Prostate gland (tissue), 2 donors: Measurements from ENCODE around the gene STRN3. TPM values are rescaled to one million over a fixed set of nuclear protein-coding genes. Genes with fewer than 3 reads are reported as not detected.

Source experiments
- DNase-seq: peaks from one replicate; pipeline ENCODE4 v3.0.0-alpha.2; 2019; ENCODE audit warnings: low spot score
- H3K27ac ChIP-seq, 2 donors: fragments of 200-600 bp; sonication (generic); 2 replicates each; pipeline ENCODE4 v1.5.1; 2017 to 2019
- H3K27me3 ChIP-seq: fragments of 200-600 bp; sonication (generic); replicated peaks from 2 replicates; pipeline ENCODE4 v1.5.1; 2019; ENCODE audit not compliant: insufficient read depth
- H3K36me3 ChIP-seq, 2 donors: fragments of 200-600 bp; sonication (generic); 1 replicate in 1 of 2; 2 replicates in 1 of 2; pipeline versions ENCODE4 v1.5.1 to v1.8.1; 2017 to 2019
- H3K4me1 ChIP-seq: fragments of 200-600 bp; sonication (generic); replicated peaks from 2 replicates; pipeline ENCODE4 v1.5.1; 2019
- H3K4me3 ChIP-seq, 2 donors: fragments of 200-600 bp; sonication (generic); 2 replicates each; pipeline ENCODE4 v1.5.1; 2017 to 2019
- H3K9me3 ChIP-seq: fragments of 200-600 bp; sonication (generic); 2 replicates; pipeline ENCODE4 v1.5.1; 2017
- POLR2A ChIP-seq: fragments of 450-650 bp; IDR thresholded peaks from one replicate; pipeline ENCODE4 v1.6.1; 2016; ENCODE audit warnings: antibody characterized with exemption, mild to moderate bottlenecking
- POLR2AphosphoS5 ChIP-seq: sonication (generic); formaldehyde crosslinking; IDR thresholded peaks from one replicate; pipeline ENCODE4 v1.6.1; 2017; ENCODE audit warnings: antibody characterized with exemption
- WGBS: methylation state at CpG from one replicate; pipeline ENCODE4 v1.1.5; 2018; 5-methylcytosine and 5-hydroxymethylcytosine counted together
- intact Hi-C: fragments of 100-400 bp; cut with DNase I; formaldehyde crosslinking; loops from one replicate; pipeline ENCODE4 v1.14.2; 2022
- total RNA-seq, 2 donors: library from RNA; depleted of rRNA; stranded (reverse); fragments of >200 nt; gene quantifications; one replicate each; pipeline ENCODE4 v1.1.0, GENCODE V29; 2016
- TF ChIP-seq, protein P1 (sequence below), 4 experiments: fragments of 200-600 bp in 2 of 4; fragments of 450-650 bp in 2 of 4; sonication (generic) in 2 of 4; IDR thresholded peaks; 1 replicate in 3 of 4; 2 replicates in 1 of 4; pipeline ENCODE4 v1.5.1; 2016 to 2019; ENCODE audit warnings: antibody characterized with exemption in 4 of 4, mild to moderate bottlenecking in 2 of 4, moderate library complexity in 2 of 4

The STRN3 gene
- total RNA-seq, 2 donors from 2014 or later = 25.6 to 40.5 TPM

DNA sequence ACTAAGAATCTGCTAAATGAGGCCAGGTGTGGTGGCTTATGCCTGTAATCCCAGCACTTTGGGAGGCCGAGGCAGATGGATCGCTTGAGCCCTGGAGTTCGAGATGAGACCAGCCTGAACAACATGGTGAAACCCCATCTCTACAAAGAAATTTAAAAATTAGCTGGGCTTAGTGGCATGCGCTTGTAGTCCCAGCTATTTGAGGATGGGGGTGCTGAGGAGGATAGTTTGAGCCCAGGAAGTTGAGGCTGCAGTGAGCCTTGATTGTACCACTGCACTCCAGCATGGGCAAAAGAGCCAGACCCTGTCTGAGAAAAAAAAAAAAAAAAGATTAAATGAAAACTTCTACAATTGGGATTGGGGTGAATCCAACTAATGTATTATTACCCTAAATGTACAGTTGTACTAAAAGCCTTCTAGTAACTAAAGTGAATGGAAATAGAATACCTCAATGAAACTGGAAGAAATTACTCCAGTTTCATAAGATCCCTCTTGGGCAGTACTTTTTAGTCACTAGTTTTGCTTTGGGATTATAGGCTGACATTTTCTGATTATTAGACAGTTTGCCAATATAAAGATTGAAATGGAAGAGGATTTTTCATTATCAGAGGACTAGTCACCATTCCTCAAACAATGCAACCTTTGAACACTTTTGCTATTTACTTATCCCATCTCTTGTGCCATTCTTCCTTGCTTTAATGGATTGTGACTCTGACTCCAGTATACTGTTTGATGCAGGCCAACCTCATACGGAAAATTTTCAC lies 137.5 kb downstream of the STRN3 start:
- Histone ChIP-seq H3K27me3 (no peaks in the 10 kb centered on the region), H3K36me3 (no peaks in the 10 kb centered on the region), H3K27ac (no peak overlapping the region), H3K9me3 (no peaks in the 10 kb centered on the region), H3K4me1 (no peaks in the 10 kb centered on the region), H3K4me3 (no peak overlapping the region)
- intact Hi-C loops = no loop called here
- 98% methylated on average over 5 of the region's 5 CpGs for WGBS
- TF ChIP-seq POLR2AphosphoS5 (no peak), POLR2A (no peak)
- TF ChIP-seq, protein P1, sequence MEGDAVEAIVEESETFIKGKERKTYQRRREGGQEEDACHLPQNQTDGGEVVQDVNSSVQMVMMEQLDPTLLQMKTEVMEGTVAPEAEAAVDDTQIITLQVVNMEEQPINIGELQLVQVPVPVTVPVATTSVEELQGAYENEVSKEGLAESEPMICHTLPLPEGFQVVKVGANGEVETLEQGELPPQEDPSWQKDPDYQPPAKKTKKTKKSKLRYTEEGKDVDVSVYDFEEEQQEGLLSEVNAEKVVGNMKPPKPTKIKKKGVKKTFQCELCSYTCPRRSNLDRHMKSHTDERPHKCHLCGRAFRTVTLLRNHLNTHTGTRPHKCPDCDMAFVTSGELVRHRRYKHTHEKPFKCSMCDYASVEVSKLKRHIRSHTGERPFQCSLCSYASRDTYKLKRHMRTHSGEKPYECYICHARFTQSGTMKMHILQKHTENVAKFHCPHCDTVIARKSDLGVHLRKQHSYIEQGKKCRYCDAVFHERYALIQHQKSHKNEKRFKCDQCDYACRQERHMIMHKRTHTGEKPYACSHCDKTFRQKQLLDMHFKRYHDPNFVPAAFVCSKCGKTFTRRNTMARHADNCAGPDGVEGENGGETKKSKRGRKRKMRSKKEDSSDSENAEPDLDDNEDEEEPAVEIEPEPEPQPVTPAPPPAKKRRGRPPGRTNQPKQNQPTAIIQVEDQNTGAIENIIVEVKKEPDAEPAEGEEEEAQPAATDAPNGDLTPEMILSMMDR (IDR thresholded peaks at IDR 0.05) = no peak
- DNase-seq = no peak

DNA sequence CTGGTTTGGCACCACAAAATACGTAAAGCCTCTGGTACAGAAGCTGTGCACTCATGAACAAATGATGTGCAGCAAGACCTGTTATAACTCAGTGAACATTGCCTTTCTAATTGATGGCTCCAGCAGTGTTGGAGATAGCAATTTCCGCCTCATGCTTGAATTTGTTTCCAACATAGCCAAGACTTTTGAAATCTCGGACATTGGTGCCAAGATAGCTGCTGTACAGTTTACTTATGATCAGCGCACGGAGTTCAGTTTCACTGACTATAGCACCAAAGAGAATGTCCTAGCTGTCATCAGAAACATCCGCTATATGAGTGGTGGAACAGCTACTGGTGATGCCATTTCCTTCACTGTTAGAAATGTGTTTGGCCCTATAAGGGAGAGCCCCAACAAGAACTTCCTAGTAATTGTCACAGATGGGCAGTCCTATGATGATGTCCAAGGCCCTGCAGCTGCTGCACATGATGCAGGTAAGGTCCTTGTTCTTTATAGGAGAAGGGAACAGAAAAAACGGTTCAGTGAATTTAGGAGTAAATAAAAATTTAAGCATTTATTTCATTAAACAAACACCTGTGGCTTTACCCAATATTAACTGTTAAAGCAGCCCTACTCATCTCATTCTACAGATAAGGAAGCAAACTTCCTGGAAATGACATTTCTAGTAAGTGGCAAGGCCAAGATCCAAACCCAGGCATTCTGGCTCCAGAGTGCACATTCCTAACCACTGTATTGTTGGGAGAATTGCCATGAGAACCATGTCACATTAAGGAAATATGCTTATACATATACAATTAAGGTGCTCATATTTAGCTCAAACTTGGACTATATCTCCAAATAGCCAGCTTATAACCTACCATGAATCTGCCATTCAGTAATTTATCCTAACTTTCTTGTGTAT lies 140.1 kb downstream of the STRN3 start:
- no peaks in the 10 kb centered on the region for H3K27me3 ChIP-seq
- intact Hi-C loops = no loop called here
- H3K4me3 ChIP-seq = no peak overlapping the region
- H3K36me3 ChIP-seq = no peaks in the 10 kb centered on the region
- H3K9me3 ChIP-seq = no peaks in the 10 kb centered on the region
- WGBS = 84% methylated on average over 7 of the region's 7 CpGs
- H3K27ac ChIP-seq = no peak overlapping the region
- DNase-seq = no peak
- TF ChIP-seq POLR2AphosphoS5 (no peak), POLR2A (no peak)
- TF ChIP-seq, protein P1 (IDR thresholded peaks at IDR 0.05) = no peak
- no peaks in the 10 kb centered on the region for H3K4me1 ChIP-seq

DNA sequence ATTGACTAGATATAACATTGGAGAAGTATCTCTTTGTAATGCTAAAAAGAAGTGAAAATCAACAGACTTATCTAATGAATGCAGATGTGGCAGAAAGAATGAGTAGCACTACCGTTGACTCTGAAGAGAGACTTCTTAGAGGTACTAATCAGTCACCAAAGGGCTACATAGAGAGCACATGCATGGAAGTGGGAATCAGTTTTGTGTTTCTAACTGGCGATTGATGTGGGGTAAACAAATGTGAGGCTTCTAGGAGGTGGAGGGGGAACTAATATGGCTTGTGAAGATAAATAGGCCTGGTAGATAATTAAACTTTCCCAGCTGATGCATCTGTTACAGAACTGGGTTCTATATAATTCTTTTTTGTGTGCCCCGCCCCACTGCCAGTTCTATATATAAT lies 141.3 kb downstream of the STRN3 start:
- H3K27ac ChIP-seq = no peak overlapping the region
- no peaks in the 10 kb centered on the region for H3K9me3 ChIP-seq
- no peak for DNase-seq
- WGBS = 86% methylated on average over 3 of the region's 3 CpGs
- no peak overlapping the region for H3K4me3 ChIP-seq
- intact Hi-C loops = no loop called here
- H3K27me3 ChIP-seq = no peaks in the 10 kb centered on the region
- no peaks in the 10 kb centered on the region for H3K4me1 ChIP-seq
- H3K36me3 ChIP-seq = no peaks in the 10 kb centered on the region
- TF ChIP-seq POLR2AphosphoS5 (no peak), POLR2A (no peak)
- TF ChIP-seq, protein P1 (IDR thresholded peaks at IDR 0.05) = no peak

DNA sequence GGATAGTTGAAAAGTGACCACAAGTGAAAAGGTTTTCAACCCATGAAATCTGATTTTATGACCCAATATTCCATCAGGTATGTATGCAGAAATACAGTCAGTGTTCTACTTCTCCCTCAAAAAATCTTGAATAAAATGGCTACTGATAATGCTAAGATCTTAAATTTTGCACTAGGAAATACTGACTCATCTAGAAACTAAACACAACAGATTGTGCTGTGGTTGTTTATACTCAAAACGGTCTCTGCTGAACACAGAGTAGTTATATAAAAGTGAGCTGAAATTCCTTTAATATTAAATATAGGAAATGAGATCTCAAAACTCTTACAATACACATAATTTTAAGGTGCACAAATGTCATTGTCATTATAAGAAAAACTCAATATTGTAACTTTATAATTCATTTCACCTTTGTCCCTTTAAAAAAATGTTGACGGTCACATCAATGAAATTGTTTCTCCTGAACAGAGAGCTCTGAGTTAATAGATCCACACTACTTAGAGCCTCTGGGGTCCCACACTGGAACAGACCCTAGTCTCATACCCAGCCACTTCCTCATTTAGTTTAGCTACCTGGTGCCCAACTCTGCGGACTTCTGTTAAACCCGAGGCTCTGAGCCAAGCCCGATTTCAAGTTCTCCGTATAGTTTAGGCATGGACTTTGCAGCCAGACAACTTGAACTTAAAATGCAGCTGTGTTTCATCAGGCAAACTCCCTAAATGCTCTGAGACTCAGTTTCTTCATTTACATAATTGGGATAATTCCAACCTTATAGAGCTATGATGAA lies 142.5 kb downstream of the STRN3 start:
- Histone ChIP-seq H3K27me3 (no peaks in the 10 kb centered on the region), H3K9me3 (no peaks in the 10 kb centered on the region), H3K36me3 (no peaks in the 10 kb centered on the region), H3K4me1 (no peaks in the 10 kb centered on the region), H3K4me3 (no peak overlapping the region), H3K27ac (no peak overlapping the region)
- no peak for DNase-seq
- WGBS = 81% methylated on average over 6 of the region's 6 CpGs
- intact Hi-C loops = no loop called here
- TF ChIP-seq, protein P1 (IDR thresholded peaks at IDR 0.05) = no peak
- TF ChIP-seq POLR2AphosphoS5 (no peak), POLR2A (no peak)
